Suppressor macrophage (primary cell): ENCODE data around the gene VASN.

ENCODE experiments used
- DNase-seq, 4 experiments: peaks; one replicate each; pipeline ENCODE4 v3.0.0-alpha.2; 2020 to 2022

Gene VASN

GRCh38 chr16:4373356-4373908, 1.8 kb downstream of the VASN start:
- DNase-seq = no peak

DNA sequence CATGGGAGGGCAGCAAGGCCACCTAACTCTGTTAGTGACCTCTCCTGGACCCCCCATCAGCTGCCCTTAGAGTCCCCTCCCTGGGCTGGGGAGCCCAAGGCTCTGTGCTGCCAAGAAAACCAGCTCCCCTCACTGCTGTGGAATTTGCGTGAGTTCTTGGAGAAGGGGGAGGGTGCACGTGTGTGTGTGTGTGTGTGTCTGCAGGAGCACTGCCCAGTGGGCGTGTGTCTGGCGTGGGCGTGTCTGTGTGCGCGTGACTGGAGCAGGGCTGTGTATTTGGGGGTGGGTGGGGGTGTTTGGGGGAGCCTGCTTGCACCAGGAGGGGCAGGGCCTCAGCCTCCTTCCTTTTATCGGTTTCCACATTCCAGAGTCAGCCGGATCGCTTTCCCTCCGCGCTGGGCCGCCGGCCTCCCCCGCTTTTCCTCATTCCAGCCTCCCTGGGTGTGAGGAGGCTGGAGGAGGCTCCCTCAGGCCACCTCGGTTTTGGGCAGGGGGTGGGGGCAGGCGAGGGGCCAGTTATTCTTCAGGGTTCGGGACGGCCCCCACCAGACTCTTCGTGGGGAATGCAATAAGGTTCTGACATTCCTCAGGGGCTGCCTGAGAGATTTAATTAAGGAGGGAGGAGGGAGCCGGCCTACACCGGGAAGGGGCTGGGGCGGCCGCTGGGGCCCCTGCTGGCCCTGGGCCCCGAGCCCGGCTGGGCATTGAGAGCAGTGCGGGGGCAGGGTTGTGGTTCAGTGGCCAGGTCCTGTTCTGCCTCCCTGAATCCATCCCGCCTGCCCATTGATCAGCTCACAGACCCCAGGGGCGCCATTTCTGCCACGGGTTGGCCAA, 2.5 kb downstream of the VASN start:
- DNase-seq = peak in 1 of 4 experiments; percentile 12

- DNase-seq = no peak
These were observed 4.1 kb downstream of the VASN start for GRCh38 chr16:4375717-4376116.

- no peak for DNase-seq
These were observed 4.7 kb downstream of the VASN start for GRCh38 chr16:4376126-4376892.

GRCh38 chr16:4376893-4377572, 5.4 kb downstream of the VASN start:
- no peak for DNase-seq

DNA sequence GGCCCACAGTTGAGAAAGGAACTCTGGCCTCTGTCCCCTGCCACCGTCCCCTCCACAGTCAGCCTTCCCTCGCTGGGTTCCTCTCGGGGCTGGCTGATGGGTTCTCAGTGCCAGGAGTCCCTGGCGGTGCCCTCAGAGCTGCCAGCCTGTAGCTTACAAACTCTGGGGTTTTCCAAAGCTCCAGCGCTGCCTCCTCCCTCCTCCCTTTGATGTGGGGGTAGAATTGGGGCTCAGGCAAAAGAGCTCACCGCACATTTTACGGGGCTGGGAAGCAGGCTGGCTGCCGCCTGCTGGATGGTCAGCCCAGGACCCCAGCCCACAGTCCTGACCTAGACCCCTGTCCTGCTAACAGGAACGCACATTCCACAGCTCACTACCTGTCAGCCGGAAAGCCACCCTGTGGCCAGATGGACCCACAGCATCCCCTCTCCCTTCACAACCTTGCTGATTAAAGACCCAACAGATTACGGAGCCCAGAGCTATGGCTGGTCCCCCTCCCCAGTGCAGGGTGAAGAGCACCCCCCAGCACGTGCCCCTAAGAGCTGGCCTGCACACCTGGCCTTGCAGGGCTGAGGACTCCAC, 6.0 kb downstream of the VASN start:
- DNase-seq = no peak

- DNase-seq = no peak
These were observed 6.6 kb downstream of the VASN start for GRCh38 chr16:4378161-4378666.

- no peak for DNase-seq
These were observed 7.5 kb downstream of the VASN start for GRCh38 chr16:4378999-4379690.

DNA sequence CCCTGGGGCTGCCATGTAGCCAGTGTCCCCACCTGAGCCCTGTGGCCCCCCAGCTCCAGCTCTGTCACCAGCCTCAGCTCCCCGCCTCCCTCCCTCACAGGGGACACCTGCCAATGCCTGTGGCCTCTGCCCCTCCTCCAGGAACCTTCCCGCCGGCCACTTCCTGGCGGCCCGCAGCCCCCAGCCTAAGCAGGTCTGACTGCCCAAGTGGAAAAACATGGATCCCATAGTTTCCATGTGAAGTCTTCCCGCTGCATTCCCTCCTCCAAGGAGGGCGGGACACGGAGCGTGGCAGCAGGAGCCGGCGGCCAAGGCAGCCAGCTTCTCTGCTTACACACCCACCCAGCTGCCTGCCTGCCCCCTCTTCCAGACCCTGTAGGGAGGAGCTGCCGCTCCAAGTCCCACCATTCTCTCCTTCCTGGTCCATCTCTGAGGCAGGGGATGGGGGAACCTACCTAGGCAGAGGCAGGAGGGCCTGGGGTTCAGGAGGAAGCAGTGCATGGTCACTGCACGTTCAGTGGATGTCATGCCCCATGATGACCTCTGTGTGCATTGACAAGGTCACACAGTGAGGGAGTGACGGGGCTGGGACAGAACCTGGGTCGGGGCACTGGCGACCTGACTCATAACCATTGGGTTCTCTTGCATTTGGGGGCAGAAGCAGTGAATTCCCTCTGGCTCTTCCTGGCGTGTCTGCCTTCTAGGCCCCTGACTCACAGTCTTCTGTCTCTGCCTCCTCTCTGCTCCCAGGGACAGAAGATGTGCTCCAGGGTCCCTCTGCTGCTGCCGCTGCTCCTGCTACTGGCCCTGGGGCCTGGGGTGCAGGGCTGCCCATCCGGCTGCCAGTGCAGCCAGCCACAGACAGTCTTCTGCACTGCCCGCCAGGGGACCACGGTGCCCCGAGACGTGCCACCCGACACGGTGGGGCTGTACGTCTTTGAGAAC, 8.7 kb downstream of the VASN start:
- no peak for DNase-seq

DNA sequence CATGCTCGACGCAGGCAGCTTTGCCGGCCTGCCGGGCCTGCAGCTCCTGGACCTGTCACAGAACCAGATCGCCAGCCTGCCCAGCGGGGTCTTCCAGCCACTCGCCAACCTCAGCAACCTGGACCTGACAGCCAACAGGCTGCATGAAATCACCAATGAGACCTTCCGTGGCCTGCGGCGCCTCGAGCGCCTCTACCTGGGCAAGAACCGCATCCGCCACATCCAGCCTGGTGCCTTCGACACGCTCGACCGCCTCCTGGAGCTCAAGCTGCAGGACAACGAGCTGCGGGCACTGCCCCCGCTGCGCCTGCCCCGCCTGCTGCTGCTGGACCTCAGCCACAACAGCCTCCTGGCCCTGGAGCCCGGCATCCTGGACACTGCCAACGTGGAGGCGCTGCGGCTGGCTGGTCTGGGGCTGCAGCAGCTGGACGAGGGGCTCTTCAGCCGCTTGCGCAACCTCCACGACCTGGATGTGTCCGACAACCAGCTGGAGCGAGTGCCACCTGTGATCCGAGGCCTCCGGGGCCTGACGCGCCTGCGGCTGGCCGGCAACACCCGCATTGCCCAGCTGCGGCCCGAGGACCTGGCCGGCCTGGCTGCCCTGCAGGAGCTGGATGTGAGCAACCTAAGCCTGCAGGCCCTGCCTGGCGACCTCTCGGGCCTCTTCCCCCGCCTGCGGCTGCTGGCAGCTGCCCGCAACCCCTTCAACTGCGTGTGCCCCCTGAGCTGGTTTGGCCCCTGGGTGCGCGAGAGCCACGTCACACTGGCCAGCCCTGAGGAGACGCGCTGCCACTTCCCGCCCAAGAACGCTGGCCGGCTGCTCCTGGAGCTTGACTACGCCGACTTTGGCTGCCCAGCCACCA, 9.7 kb downstream of the VASN start:
- no peak for DNase-seq

- no peak for DNase-seq
These were observed 10.5 kb downstream of the VASN start for GRCh38 chr16:4381935-4382794.

- no peak for DNase-seq
These were observed 11.2 kb downstream of the VASN start for GRCh38 chr16:4382795-4383357.

- no peak for DNase-seq
These were observed 12.2 kb downstream of the VASN start for GRCh38 chr16:4383591-4384444.

DNA sequence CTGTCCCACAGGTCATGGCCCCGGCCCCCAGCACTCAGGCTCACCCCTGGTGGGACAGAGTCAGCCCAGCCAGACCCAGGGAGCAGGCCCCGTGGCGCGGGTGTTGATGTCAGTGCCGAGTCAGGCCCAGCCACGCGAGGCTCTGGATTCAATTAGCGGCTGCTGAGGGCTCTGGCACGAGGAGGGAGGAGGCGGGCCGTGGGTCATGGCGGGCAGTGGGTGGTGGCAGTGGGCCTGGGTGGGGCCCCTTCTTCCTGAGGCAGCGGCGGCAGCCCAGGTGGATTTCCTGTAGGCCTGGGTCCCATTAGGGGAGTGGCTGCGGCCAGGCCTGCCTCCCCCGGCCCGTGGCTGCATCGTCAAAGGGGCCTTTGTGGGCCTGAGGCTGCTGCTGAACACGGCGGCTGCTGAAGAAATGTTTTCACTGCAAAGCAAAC, 12.9 kb downstream of the VASN start:
- DNase-seq = no peak

- no peak for DNase-seq
These were observed 13.6 kb downstream of the VASN start for GRCh38 chr16:4385066-4385788.

GRCh38 chr16:4385789-4386450, 14.3 kb downstream of the VASN start:
- no peak for DNase-seq
